ENCODE measurements around the gene ADAM12.

DNA sequence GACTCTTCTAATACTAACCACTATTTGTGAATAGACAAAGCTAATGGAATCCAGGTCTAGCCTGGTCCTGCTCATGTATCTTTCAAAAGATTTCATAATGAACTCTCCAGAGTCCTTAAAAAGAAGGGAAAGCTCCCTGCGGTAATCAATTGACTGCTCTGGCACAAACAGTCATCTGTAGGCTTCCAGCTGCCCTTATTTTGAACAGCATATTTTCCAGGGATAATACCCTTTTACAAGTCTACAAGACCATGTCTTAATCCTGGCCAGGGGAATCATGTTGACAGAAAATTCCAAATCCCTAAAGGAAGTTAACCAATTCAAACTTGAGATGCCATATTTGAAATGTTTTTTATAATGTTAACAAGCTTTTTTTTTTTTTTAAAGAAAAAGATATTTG is 34.6 kb downstream of the ADAM12 start:
- no peak for TF ChIP-seq CTCF (IDR thresholded peaks at IDR 0.05 in 8 of 11, conservative IDR thresholded peaks at IDR 0.05 in 3 of 11)
- no peak for TF ChIP-seq POLR2A (IDR thresholded peaks at IDR 0.05)
- no peak for TF ChIP-seq POLR2AphosphoS5 (IDR thresholded peaks at IDR 0.05)

Measured in spleen (tissue), 7 donors.